Measurements from ENCODE around the gene UPF3A.

UPF3A gene

GRCh38 chr13:114236227-114236626 is 45.2 kb upstream of the UPF3A start:
- Histone ChIP-seq H3K36me3 (peaks cover 43% of the 10 kb centered on the region), H3K27ac (no peak overlapping the region), H3K4me1 (ENCODE audit: control insufficient read depth in 1 of 2, insufficient read depth in 1 of 2, low read depth in 1 of 2, low read length in 1 of 2) (peaks cover 9 to 12% of the 10 kb centered on the region in 2 experiments), H3K4me3 (ENCODE audit: low read depth in 1 of 2, low read length in 1 of 2) (no peak overlapping the region), H3K27me3 (peaks cover 6% of the 10 kb centered on the region), H3K9me3 (no peaks in the 10 kb centered on the region)
- TF ChIP-seq CTCF (IDR thresholded peaks at IDR 0.05): no peak

GRCh38 chr13:114237415-114238112 is 43.8 kb upstream of the UPF3A start:
- Histone ChIP-seq H3K4me3 (ENCODE audit: low read depth in 1 of 2, low read length in 1 of 2) (no peak overlapping the region), H3K27me3 (peaks cover 3% of the 10 kb centered on the region), H3K4me1 (ENCODE audit: control insufficient read depth in 1 of 2, insufficient read depth in 1 of 2, low read depth in 1 of 2, low read length in 1 of 2) (peaks cover 9 to 12% of the 10 kb centered on the region in 2 experiments), H3K36me3 (peaks cover 57% of the 10 kb centered on the region), H3K27ac (no peak overlapping the region), H3K9me3 (no peaks in the 10 kb centered on the region)
- no peak for TF ChIP-seq CTCF (IDR thresholded peaks at IDR 0.05)

DNA sequence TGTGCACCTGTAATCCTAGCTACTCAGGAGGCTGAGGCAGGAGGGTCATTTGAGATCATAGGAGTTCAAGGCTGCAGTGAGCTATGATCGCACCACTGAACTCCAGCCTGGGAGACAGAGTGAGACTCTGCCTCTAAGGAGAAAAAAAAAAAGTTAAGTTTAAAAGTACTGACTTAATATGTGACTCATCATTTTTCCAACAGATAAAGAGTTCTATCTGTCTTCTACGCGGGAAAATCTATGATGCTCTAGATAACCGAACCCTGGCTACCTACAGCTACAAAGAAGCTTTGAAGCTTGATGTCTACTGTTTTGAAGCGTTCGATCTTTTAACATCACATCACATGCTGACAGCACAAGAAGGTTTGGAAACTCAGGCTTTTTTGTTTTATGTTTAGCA is 39.5 kb upstream of the UPF3A start:
- H3K36me3 ChIP-seq: peaks cover 97% of the 10 kb centered on the region

DNA sequence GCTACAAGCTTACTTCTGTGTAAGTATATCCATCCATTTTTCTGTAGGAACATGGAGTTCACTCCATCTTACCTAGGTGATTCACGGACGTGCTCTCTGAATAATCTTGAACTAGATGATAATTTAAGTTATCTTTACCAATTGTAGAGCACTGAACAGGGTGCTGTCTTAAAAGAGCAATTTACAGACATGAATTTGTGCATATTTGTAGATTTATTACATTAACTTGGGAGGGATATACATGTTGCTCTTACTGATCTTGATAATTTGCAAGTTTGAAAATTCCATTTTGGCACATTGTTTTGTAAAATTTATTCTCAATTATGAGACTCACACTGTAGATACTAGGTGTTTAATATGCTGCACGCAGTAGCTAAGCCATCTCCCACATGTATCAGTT is 37.4 kb upstream of the UPF3A start:
- H3K4me3 ChIP-seq (ENCODE audit: low read depth in 1 of 2, low read length in 1 of 2): no peak overlapping the region
- no peak for TF ChIP-seq CTCF (IDR thresholded peaks at IDR 0.05)
- H3K27me3 ChIP-seq: no peaks in the 10 kb centered on the region
- peaks cover 99% of the 10 kb centered on the region for H3K36me3 ChIP-seq
- no peaks in the 10 kb centered on the region for H3K9me3 ChIP-seq
- no peaks in the 10 kb centered on the region for H3K4me1 ChIP-seq (ENCODE audit: control insufficient read depth in 1 of 2, insufficient read depth in 1 of 2, low read depth in 1 of 2, low read length in 1 of 2)
- no peak overlapping the region for H3K27ac ChIP-seq

More for the DNA sequence above, 39.5 kb upstream of the UPF3A start:
- no peaks in the 10 kb centered on the region for H3K9me3 ChIP-seq
- H3K27me3 ChIP-seq: no peaks in the 10 kb centered on the region
- TF ChIP-seq CTCF (IDR thresholded peaks at IDR 0.05): no peak
- no peaks in the 10 kb centered on the region for H3K4me1 ChIP-seq (ENCODE audit: control insufficient read depth in 1 of 2, insufficient read depth in 1 of 2, low read depth in 1 of 2, low read length in 1 of 2)
- H3K27ac ChIP-seq: no peak overlapping the region
- no peak overlapping the region for H3K4me3 ChIP-seq (ENCODE audit: low read depth in 1 of 2, low read length in 1 of 2)

GRCh38 chr13:114244637-114245036 is 36.8 kb upstream of the UPF3A start:
- no peaks in the 10 kb centered on the region for H3K4me1 ChIP-seq (ENCODE audit: control insufficient read depth in 1 of 2, insufficient read depth in 1 of 2, low read depth in 1 of 2, low read length in 1 of 2)
- H3K27me3 ChIP-seq: no peaks in the 10 kb centered on the region
- no peak overlapping the region for H3K4me3 ChIP-seq (ENCODE audit: low read depth in 1 of 2, low read length in 1 of 2)
- H3K9me3 ChIP-seq: no peaks in the 10 kb centered on the region
- H3K27ac ChIP-seq: no peak overlapping the region
- peaks cover 99% of the 10 kb centered on the region for H3K36me3 ChIP-seq
- no peak for TF ChIP-seq CTCF (IDR thresholded peaks at IDR 0.05)
